ENCODE measurements around the gene HDAC4. TPM values are rescaled to one million over a fixed set of nuclear protein-coding genes. Genes with fewer than 3 reads are reported as not detected.
A peak's percentile ranks its signal among the peaks of the same experiment; 100 is the strongest.

HDAC4 gene
- total and polyA plus RNA-seq, 2 experiments from 2014 or later: 8.1 to 41.8 TPM

- TF ChIP-seq ZNF462 (CRISPR knock-in tag; IDR thresholded peaks at IDR 0.05) (no peak), EZH2phosphoT487 (IDR thresholded peaks at IDR 0.05; ENCODE audit: unreplicated experiment) (no peak), ZNF331 (CRISPR knock-in tag; IDR thresholded peaks at IDR 0.05; ENCODE audit: low read depth) (no peak)
Measured at GRCh38 chr2:239236043-239236807, 164.6 kb downstream of the HDAC4 start (continued).

GRCh38 chr2:239235311-239235710, 165.5 kb downstream of the HDAC4 start:
- Mint-ChIP-seq H3K4me3 (no peak overlapping the region), H3K27ac (0 out of 2 replicates have a peak overlapping the region, but pooled peaks have one; percentile 59), H3K4me1 (peaks cover 27% of the 10 kb centered on the region), H3K36me3 (ENCODE audit: low read depth) (no peaks in the 10 kb centered on the region), H3K27me3 (ENCODE audit: insufficient read depth, low read depth, poor library complexity) (peaks cover 8% of the 10 kb centered on the region), H3K9me3 (no peaks in the 10 kb centered on the region)
- DNase-seq (ENCODE audit: low spot score) (no peak), ATAC-seq (peak; percentile 25; the same call in 1 of the 3 replicates)
- no peak overlapping the region for H2AFZ ChIP-seq
- TF ChIP-seq REST (IDR thresholded peaks at IDR 0.05; ENCODE audit: unreplicated experiment) (no peak), EZH2 (IDR thresholded peaks at IDR 0.05; ENCODE audit: low read depth, unreplicated experiment) (no peak), ZNF114 (CRISPR knock-in tag; IDR thresholded peaks at IDR 0.05) (no peak)
- H3K27me3 ChIP-seq (ENCODE audit: insufficient read depth): no peaks in the 10 kb centered on the region
- H3K36me3 ChIP-seq (ENCODE audit: insufficient read depth): no peaks in the 10 kb centered on the region
- no peaks in the 10 kb centered on the region for H3K9me2 ChIP-seq (ENCODE audit: insufficient read depth)
- peaks cover 12% of the 10 kb centered on the region; the same call in 1 of the 2 replicates for H4K20me1 ChIP-seq (replicated peaks; ENCODE audit: insufficient read depth)
- H3K79me2 ChIP-seq (replicated peaks; ENCODE audit: insufficient read depth): peaks cover 68% of the 10 kb centered on the region
- H3K4me2 ChIP-seq: no peak overlapping the region
- no peaks in the 10 kb centered on the region for H3F3A ChIP-seq (replicated peaks; ENCODE audit: low read depth)
- H3K27ac ChIP-seq (ENCODE audit: low read depth): no peak overlapping the region
- H3K4me3 ChIP-seq: no peak overlapping the region
- no peaks in the 10 kb centered on the region; the same call in 1 of the 2 replicates for H3K4me1 ChIP-seq (ENCODE audit: insufficient read depth)

All from GM23338 (cell line).